RKO (cell line): Measurements from ENCODE around the gene EIF4H.
A peak's percentile ranks its signal among the peaks of the same experiment; 100 is the strongest.
"Not testable (repeated sequence)": the region's sequence is repeated elsewhere in the genome, so short reads cannot be mapped to it uniquely, and the experiment has no call there.

Source experiments
- DNase-seq: peaks from one replicate; pipeline ENCODE4 v3.0.0-alpha.2; 2016; ENCODE audit warnings: low spot score

Gene EIF4H

GRCh38 chr7:74224907-74225306, 50.8 kb downstream of the EIF4H start:
- DNase-seq: not testable (repeated sequence)

- no peak for DNase-seq
These were observed 51.2 kb downstream of the EIF4H start for GRCh38 chr7:74225400-74225799.

GRCh38 chr7:74226633-74227032, 52.5 kb downstream of the EIF4H start:
- no peak for DNase-seq

GRCh38 chr7:74228951-74229900, 55.1 kb downstream of the EIF4H start:
- no peak for DNase-seq

- DNase-seq: no peak
These were observed 56.5 kb downstream of the EIF4H start for GRCh38 chr7:74230446-74231231.

- DNase-seq: no peak
These were observed 57.1 kb downstream of the EIF4H start for GRCh38 chr7:74231232-74231590.

- DNase-seq: peak; percentile 38
These were observed 59.6 kb downstream of the EIF4H start for GRCh38 chr7:74233655-74234285.

- no peak for DNase-seq
These were observed 61.5 kb downstream of the EIF4H start for GRCh38 chr7:74235518-74236268.

GRCh38 chr7:74236284-74236683, 62.1 kb downstream of the EIF4H start:
- DNase-seq: no peak

- no peak for DNase-seq
These were observed 66.3 kb downstream of the EIF4H start for GRCh38 chr7:74240482-74240881.

- no peak for DNase-seq
These were observed 67.9 kb downstream of the EIF4H start for GRCh38 chr7:74242122-74242443.

- DNase-seq: no peak
These were observed 72.3 kb downstream of the EIF4H start for GRCh38 chr7:74246497-74246896.
